A204.1 (cell line): ENCODE results near the gene COL9A2.

Experiments used
- FAIRE-seq: peaks from 2 replicates; lab custom pipeline; 2012; peaks lifted over from hg19 to GRCh38; lab: Jason Lieb, UNC

COL9A2 gene

DNA sequence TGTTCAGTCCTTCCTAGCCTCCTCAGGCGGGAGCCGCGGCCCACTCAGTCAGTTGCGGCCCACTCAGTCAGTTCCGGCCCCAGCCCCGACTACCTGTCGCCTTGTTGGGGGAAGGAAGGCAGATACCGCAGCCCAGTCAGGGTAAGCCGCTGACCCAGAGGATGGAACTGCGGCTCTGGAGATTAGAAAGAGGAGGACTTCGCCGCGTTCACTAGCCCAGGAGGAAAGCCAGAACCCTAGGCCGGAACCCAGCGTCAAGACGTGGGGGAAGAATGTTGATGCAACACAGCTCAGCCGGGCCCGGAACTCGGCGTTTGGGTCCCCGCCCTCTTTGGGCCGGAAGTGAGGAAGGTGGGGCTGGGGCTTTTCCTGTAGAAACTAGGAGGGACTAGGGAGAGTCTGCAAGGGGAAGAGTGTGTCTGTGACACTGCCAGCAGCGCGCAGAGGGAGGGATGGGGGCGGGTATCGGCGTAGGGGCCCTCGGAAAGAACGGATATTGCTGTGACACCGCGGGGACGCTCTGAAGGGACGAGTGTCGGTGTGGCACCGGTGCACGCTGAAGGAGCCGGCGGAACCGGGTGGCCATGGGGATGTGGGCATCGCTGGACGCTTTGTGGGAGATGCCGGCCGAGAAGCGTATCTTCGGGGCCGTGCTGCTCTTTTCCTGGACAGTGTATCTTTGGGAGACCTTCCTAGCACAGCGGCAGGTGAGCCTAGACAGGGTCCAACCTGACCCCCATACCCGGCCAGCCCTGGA lies 59.2 kb downstream of the COL9A2 start, which contains the start of gene ZMPSTE24:
Gene ZMPSTE24 (plus strand): TSS at position 549 of the 757 bp plus-strand sequence. CDS start 36 bp downstream, at position 585.
- FAIRE-seq, result peak; percentile 86

DNA sequence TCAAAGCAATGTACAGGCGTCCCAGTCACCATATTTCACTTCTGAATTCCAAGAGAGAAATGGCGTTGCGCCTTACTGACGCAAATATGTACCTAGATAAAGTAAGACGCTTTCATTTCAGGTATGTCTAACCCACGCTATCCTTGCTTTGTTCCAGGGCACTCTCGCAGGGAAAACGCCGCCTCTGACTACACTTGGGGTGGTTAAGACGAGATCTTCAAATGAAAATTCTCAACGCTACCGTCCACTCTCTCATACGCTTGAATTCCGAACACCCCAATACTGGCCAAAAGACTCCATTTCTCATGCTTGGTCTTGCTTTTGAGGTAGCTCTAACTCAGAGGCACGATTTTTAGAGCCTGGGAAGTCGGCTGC lies 59.8 kb downstream of the COL9A2 start:
- FAIRE-seq, result no peak

DNA sequence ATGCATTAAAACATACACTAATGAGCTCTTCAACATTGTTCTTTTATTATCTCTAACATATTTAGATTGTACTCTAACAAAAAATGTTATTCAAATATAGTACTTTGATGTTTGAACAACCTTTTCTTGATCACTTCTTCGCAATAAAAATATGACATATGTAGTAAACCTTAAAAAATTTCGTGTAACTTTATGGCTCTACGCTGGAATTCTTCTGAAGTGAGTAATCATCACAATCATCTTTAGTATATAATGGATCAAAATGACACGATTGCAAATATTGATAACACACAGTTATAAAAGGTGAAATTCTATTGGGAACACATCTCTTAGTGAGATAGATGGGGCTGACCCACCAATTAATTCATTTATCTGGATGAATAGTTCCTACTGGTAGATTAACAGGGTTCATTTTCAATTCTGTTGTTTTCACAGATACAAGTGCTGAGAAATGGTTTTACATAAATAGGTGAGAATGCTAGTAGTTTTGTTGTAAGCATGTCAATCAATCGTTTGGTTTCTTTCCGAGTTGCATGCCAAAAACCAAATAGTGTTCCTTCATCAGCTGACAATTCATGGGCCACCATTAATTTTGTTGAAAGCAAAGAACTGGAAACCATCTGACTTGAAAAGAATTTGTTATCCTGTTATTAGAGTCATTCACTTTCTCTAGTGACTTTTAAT lies 60.5 kb downstream of the COL9A2 start:
- no peak for FAIRE-seq

DNA sequence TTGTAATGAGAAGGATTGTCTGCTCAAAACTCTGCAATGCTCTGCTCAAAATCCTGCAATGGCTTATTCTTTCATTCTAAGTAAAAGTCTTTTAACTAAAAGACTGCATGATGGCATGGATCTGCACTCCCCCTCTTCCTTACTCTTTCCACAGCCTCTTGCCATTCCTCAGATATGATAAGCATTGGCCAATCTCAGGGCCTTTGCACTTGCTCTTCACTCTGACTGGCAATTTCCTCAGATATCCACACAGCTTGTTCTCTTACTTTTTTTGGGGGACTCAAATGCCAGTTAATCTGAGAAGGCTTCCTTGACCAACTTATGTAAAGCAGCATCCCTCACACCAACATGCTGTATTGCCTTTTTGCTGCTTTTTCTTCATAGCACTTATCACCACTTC lies 61.9 kb downstream of the COL9A2 start:
- FAIRE-seq, result no peak

DNA sequence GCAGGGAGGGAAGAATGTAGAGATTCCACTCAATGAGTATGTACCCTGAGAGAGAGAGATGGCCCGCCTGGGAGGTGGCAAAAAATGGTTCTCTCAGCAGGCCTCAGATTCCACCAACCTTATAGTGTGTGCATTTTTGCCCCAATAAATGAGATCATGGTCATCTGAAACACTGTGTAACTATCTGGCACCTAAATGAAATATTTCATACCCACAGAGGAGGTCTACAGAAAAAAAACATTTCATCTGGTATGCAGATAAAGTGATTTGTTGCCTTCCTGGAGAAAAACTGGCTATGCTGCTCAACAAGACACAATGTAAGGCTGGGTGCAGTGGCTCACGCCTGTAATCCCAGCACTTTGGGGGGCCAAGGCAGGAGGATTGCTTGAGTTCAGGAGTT lies 64.5 kb downstream of the COL9A2 start:
- FAIRE-seq, result no peak

DNA sequence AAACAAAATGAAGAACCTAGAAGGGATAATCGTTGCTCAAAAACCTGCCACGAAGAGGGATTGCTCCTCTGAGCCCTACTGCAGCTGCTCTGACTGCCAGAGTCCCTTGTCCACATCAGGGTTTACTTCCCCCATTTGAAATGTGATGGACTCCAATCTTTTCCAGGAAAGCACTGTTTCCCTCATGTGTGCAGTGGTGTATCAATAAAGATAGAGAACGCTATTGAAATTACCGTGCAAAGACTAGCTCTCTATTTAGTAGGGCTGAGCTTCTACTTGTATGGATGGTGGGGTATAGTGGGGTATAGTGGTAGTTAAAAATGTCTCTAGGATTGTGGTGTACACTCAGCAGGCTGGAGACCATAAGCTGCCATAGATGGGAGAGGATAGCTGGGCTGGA lies 65.6 kb downstream of the COL9A2 start:
- no peak for FAIRE-seq
